B cell (primary cell): ENCODE measurements around the gene NKX6-2. TPM values are rescaled to one million over a fixed set of nuclear protein-coding genes. Genes with fewer than 3 reads are reported as not detected.

Experiments
- ATAC-seq: fragments of 200-7000 bp; cut with Tn5 transposase; one replicate; pipeline ENCODE4 v1.10.0; 2021; ENCODE audit warnings: low read depth, mild to moderate bottlenecking, moderate number of reproducible peaks, moderate library complexity
- CTCF ChIA-PET: fragments of 350-600 bp; sonication (Branson Sonifier 250); formaldehyde crosslinking; loops from one replicate; lab custom pipeline; 2021; ENCODE audit warnings: antibody characterized with exemption, inconsistent platforms; lab: Charles Lee
- POLR2A ChIA-PET: fragments of 350-600 bp; sonication (Branson Sonifier 250); formaldehyde crosslinking; loops from one replicate; lab custom pipeline; 2021; ENCODE audit warnings: antibody characterized with exemption; lab: Charles Lee
- DNase-seq: peaks from one replicate; pipeline ENCODE4 v3.0.0; 2013
- H2AFZ ChIP-seq: 2 replicates; pipeline ENCODE4 v1.6.1; 2012; ENCODE audit warnings: mild to moderate bottlenecking, low read depth, low read length; ENCODE audit not compliant: insufficient read depth, poor library complexity, severe bottlenecking
- H3K27ac ChIP-seq, 2 donors: 1 replicate in 1 of 2; 2 replicates in 1 of 2; pipeline ENCODE4 v1.5.1; 2012 to 2013; ENCODE audit warnings: low read length in 2 of 2, mild to moderate bottlenecking in 2 of 2, moderate library complexity in 1 of 2
- H3K27me3 ChIP-seq, 4 experiments: fragments of 200-600 bp in 1 of 4; sonication (generic) in 1 of 4; replicated peaks in 1 of 4; 1 replicate in 2 of 4; 2 replicates in 2 of 4; pipeline versions ENCODE4 v1.6.1 to v1.7.0; 2013 to 2016; ENCODE audit warnings: low read length in 3 of 4, mild to moderate bottlenecking in 2 of 4, mixed read lengths in 1 of 4, moderate library complexity in 1 of 4; ENCODE audit not compliant: insufficient read depth in 4 of 4, control insufficient read depth in 3 of 4; ENCODE audit errors: control extremely low read depth in 1 of 4
- H3K36me3 ChIP-seq, 2 experiments: replicated peaks in 1 of 2; 1 replicate in 1 of 2; 2 replicates in 1 of 2; pipeline versions ENCODE4 v1.6.1 to v1.7.1; 2013; ENCODE audit warnings: low read length in 1 of 2; ENCODE audit not compliant: insufficient read depth in 2 of 2, control insufficient read depth in 1 of 2; ENCODE audit errors: control extremely low read depth in 1 of 2, extremely low read depth in 1 of 2
- H3K4me1 ChIP-seq, 2 donors: fragments of 200-600 bp in 1 of 2; sonication (generic) in 1 of 2; 1 replicate in 1 of 2; 2 replicates in 1 of 2; pipeline versions ENCODE4 v1.5.1 to v1.6.1; 2013 to 2017; ENCODE audit warnings: low read length in 2 of 2; ENCODE audit not compliant: control insufficient read depth in 2 of 2, insufficient read depth in 2 of 2
- H3K4me2 ChIP-seq: replicated peaks from 2 replicates; pipeline ENCODE3; 2012; ENCODE audit warnings: mild to moderate bottlenecking, low read depth, low read length; ENCODE audit not compliant: poor library complexity, severe bottlenecking
- H3K4me3 ChIP-seq, 5 experiments: fragments of 200-600 bp in 1 of 5; sonication (generic) in 1 of 5; 1 replicate in 3 of 5; 2 replicates in 2 of 5; pipeline versions ENCODE4 v1.5.1 to v1.7.0; 2011 to 2016; ENCODE audit warnings: low read length in 4 of 5, mild to moderate bottlenecking in 4 of 5, low read depth in 2 of 5, control low read depth in 1 of 5, moderate library complexity in 1 of 5; ENCODE audit not compliant: insufficient read depth in 1 of 5; ENCODE audit errors: control extremely low read depth in 1 of 5, extremely low read depth in 1 of 5
- H3K79me2 ChIP-seq: fragments of 200-600 bp; sonication (generic); one replicate; pipeline ENCODE4 v1.6.0; 2016; ENCODE audit warnings: low read length; ENCODE audit not compliant: control insufficient read depth, insufficient read depth
- H3K9ac ChIP-seq: fragments of 200-600 bp; sonication (generic); 2 replicates; pipeline ENCODE4 v1.6.1; 2017; ENCODE audit warnings: mild to moderate bottlenecking, low read length, moderate library complexity
- H3K9me3 ChIP-seq, 3 donors: one replicate each; pipeline versions ENCODE4 v1.6.1 to v1.7.1; 2013; ENCODE audit warnings: low read length in 2 of 3; ENCODE audit not compliant: control insufficient read depth in 2 of 3, insufficient read depth in 1 of 3; ENCODE audit errors: control extremely low read depth in 1 of 3
- H4K20me1 ChIP-seq: 2 replicates; pipeline ENCODE4 v1.6.0; 2012; ENCODE audit warnings: mild to moderate bottlenecking, low read length; ENCODE audit not compliant: insufficient read depth, control insufficient read depth, poor library complexity, severe bottlenecking
- H3K27ac Mint-ChIP-seq: one replicate; pipeline ENCODE4 v1.8.0; 2021; ENCODE audit warnings: mixed read lengths
- H3K27me3 Mint-ChIP-seq: one replicate; pipeline ENCODE4 v1.8.0; 2021; ENCODE audit warnings: mixed read lengths
- H3K4me1 Mint-ChIP-seq: one replicate; pipeline ENCODE4 v1.8.0; 2021; ENCODE audit warnings: mixed read lengths
- H3K4me3 Mint-ChIP-seq: one replicate; pipeline ENCODE4 v1.8.0; 2021; ENCODE audit warnings: mixed read lengths
- H3K9me3 Mint-ChIP-seq: one replicate; pipeline ENCODE4 v1.8.0; 2022; ENCODE audit warnings: mixed read lengths; ENCODE audit not compliant: insufficient read depth
- EZH2 ChIP-seq: IDR thresholded peaks from 2 replicates; pipeline ENCODE4 v1.6.1; 2012; ENCODE audit warnings: borderline replicate concordance, low read depth, mild to moderate bottlenecking, moderate library complexity, low read length; ENCODE audit not compliant: insufficient read depth, poor library complexity, severe bottlenecking
- WGBS: methylation state at CpG from one replicate; pipeline ENCODE4 v1.1.5; 2013; ENCODE audit warnings: missing lambda C conversion rate; ENCODE audit not compliant: insufficient coverage; 5-methylcytosine and 5-hydroxymethylcytosine counted together
- intact Hi-C: fragments of 100-400 bp; cut with micrococcal nuclease; formaldehyde crosslinking; loops from one replicate; pipeline ENCODE4 v1.10.0; 2022
- polyA plus RNA-seq: library from polyadenylated mRNA; depleted of rRNA; stranded (reverse); fragments of >200 nt; gene quantifications from 2 replicates; pipeline ENCODE4 v1.2.3, GENCODE V29; 2012
- total RNA-seq, 2 donors: library from RNA; stranded (reverse); fragments of 120-200 nt in 1 of 2; gene quantifications; 1 replicate in 1 of 2; 2 replicates in 1 of 2; pipeline versions ENCODE4 v1.2.3 to v1.2.4, GENCODE V29; 2013 to 2022
- TF ChIP-seq, protein P1 (sequence below): fragments of 200-600 bp; IDR thresholded peaks from one replicate; pipeline ENCODE4 v1.8.0; 2022; ENCODE audit warnings: antibody characterized with exemption, mild to moderate bottlenecking

The NKX6-2 gene
- total and polyA plus RNA-seq, 2 donors (not counting 1 experiment from before 2014, with no cell fraction given): not detected

GRCh38 chr10:132813001-132813401 is 27.1 kb upstream of the NKX6-2 start:
- 83% methylated on average over 10 of the region's 10 CpGs for WGBS
- intact Hi-C loops: no loop called here
- H3K4me2 ChIP-seq: no peak overlapping the region

DNA sequence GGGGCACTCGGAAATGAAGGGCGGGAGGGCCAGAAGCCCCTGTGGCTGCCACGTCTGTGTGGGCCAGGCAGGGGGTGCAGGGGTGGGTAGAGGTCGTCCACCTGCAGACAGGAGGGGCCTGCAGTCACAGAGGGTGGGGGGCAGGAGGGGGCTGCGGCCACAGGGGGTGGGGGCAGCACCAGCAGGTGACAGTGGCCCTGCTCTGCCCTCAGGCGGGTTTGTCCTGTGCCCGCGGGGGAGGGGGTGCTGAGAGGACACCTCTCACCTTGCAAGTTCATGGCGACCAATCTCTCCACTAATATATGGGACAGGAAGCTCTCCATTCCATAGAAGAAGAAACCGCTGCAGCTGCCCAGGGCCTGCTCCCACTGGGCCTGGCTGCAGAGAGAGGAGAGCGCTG is 26.6 kb upstream of the NKX6-2 start:
- no peak overlapping the region for H3K4me2 ChIP-seq
- peaks cover 0 to 3% (median 0%) of the 10 kb centered on the region in 4 experiments for H3K27me3 ChIP-seq
- intact Hi-C loops: no loop called here
- H3K4me1 Mint-ChIP-seq: no peaks in the 10 kb centered on the region
- no peak overlapping the region for H3K9ac ChIP-seq
- H3K79me2 ChIP-seq: no peaks in the 10 kb centered on the region
- no peaks in the 10 kb centered on the region for H3K36me3 ChIP-seq
- H3K27me3 Mint-ChIP-seq: peaks cover 16% of the 10 kb centered on the region
- ATAC-seq (no peak), DNase-seq (no peak)
- H3K4me3 Mint-ChIP-seq: no peak overlapping the region
- ChIA-PET POLR2A (no interaction called here), CTCF (no interaction called here)
- WGBS: 80% methylated on average over 11 of the region's 11 CpGs
- no peak overlapping the region for H3K27ac Mint-ChIP-seq
- H2AFZ ChIP-seq: no peak overlapping the region
- H3K27ac ChIP-seq: no peak overlapping the region
- no peaks in the 10 kb centered on the region for H3K4me1 ChIP-seq
- peaks cover 0 to 14% (median 0%) of the 10 kb centered on the region in 3 donors for H3K9me3 ChIP-seq
- no peaks in the 10 kb centered on the region for H4K20me1 ChIP-seq
- TF ChIP-seq, protein P1, sequence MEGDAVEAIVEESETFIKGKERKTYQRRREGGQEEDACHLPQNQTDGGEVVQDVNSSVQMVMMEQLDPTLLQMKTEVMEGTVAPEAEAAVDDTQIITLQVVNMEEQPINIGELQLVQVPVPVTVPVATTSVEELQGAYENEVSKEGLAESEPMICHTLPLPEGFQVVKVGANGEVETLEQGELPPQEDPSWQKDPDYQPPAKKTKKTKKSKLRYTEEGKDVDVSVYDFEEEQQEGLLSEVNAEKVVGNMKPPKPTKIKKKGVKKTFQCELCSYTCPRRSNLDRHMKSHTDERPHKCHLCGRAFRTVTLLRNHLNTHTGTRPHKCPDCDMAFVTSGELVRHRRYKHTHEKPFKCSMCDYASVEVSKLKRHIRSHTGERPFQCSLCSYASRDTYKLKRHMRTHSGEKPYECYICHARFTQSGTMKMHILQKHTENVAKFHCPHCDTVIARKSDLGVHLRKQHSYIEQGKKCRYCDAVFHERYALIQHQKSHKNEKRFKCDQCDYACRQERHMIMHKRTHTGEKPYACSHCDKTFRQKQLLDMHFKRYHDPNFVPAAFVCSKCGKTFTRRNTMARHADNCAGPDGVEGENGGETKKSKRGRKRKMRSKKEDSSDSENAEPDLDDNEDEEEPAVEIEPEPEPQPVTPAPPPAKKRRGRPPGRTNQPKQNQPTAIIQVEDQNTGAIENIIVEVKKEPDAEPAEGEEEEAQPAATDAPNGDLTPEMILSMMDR: no peak
- TF ChIP-seq EZH2: no peak
- H3K9me3 Mint-ChIP-seq: no peaks in the 10 kb centered on the region
- H3K4me3 ChIP-seq: no peak overlapping the region

More at GRCh38 chr10:132813001-132813401, 27.1 kb upstream of the NKX6-2 start:
- H3K27me3 ChIP-seq: peaks cover 0 to 3% (median 0%) of the 10 kb centered on the region in 4 experiments
- no peak overlapping the region for H3K9ac ChIP-seq
- no peaks in the 10 kb centered on the region for H3K36me3 ChIP-seq
- peaks cover 0 to 14% (median 0%) of the 10 kb centered on the region in 3 donors for H3K9me3 ChIP-seq
- no peaks in the 10 kb centered on the region for H3K4me1 ChIP-seq
- no peaks in the 10 kb centered on the region for H4K20me1 ChIP-seq
- ChIA-PET CTCF (no interaction called here), POLR2A (no interaction called here)
- H3K27me3 Mint-ChIP-seq: peaks cover 16% of the 10 kb centered on the region
- H3K9me3 Mint-ChIP-seq: no peaks in the 10 kb centered on the region
- H3K4me3 Mint-ChIP-seq: no peak overlapping the region
- H3K4me1 Mint-ChIP-seq: no peaks in the 10 kb centered on the region
- no peak overlapping the region for H3K4me3 ChIP-seq
- no peak for DNase-seq
- no peak overlapping the region for H2AFZ ChIP-seq
- H3K27ac Mint-ChIP-seq: no peak overlapping the region
- H3K27ac ChIP-seq: no peak overlapping the region
- TF ChIP-seq, protein P1: no peak
- no peak for TF ChIP-seq EZH2
- no peak for ATAC-seq
- no peaks in the 10 kb centered on the region for H3K79me2 ChIP-seq
